Measurements from ENCODE around the gene LRRIQ4. TPM values are rescaled to one million over a fixed set of nuclear protein-coding genes. Genes with fewer than 3 reads are reported as not detected.

The LRRIQ4 gene
- total RNA-seq, 1 donor from 2014 or later, result not detected

Other genes starting within 250 kb of the LRRIQ4 start
- not detected in 2 replicates for gene MECOM, start 149.2 kb upstream of the LRRIQ4 start, total RNA-seq
- 2.7 and 4.1 TPM in 2 replicates for gene TERC, start 47.8 kb upstream of the LRRIQ4 start, total RNA-seq
- gene ACTRT3, start 43.3 kb upstream of the LRRIQ4 start, total RNA-seq, result 0.45 and 0.61 TPM in 2 replicates
- gene MYNN, start 39.5 kb upstream of the LRRIQ4 start, total RNA-seq, result 15.7 and 18.0 TPM in 2 replicates
- 4.5 and 5.1 TPM in 2 replicates for gene LRRC34, start within 50 bp of the LRRIQ4 start, total RNA-seq
- gene LRRC31, start 57.1 kb downstream of the LRRIQ4 start, total RNA-seq, result not detected in 2 replicates
- not detected in 2 replicates for gene SAMD7, start 98.7 kb downstream of the LRRIQ4 start, total RNA-seq
- 67.4 and 68.9 TPM in 2 replicates for gene SEC62, start 153.9 kb downstream of the LRRIQ4 start, total RNA-seq
- 9.5 and 9.6 TPM in 2 replicates for gene GPR160, start 225.1 kb downstream of the LRRIQ4 start, total RNA-seq

Measured in T-helper 2 cell treated with Interferon-gamma antibody and Interleukin-4, amounts not matched to agents 100 ng/mL and 5 ng/mL, for 36 hours (primary cell).